ENCODE data around the gene MCTP1.

GRCh38 chr5:95280401-95281095 is 4.3 kb downstream of the MCTP1 start:
- TF ChIP-seq, protein P1, sequence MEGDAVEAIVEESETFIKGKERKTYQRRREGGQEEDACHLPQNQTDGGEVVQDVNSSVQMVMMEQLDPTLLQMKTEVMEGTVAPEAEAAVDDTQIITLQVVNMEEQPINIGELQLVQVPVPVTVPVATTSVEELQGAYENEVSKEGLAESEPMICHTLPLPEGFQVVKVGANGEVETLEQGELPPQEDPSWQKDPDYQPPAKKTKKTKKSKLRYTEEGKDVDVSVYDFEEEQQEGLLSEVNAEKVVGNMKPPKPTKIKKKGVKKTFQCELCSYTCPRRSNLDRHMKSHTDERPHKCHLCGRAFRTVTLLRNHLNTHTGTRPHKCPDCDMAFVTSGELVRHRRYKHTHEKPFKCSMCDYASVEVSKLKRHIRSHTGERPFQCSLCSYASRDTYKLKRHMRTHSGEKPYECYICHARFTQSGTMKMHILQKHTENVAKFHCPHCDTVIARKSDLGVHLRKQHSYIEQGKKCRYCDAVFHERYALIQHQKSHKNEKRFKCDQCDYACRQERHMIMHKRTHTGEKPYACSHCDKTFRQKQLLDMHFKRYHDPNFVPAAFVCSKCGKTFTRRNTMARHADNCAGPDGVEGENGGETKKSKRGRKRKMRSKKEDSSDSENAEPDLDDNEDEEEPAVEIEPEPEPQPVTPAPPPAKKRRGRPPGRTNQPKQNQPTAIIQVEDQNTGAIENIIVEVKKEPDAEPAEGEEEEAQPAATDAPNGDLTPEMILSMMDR (IDR thresholded peaks at IDR 0.05), result no peak
- no peak for TF ChIP-seq POLR2A (IDR thresholded peaks at IDR 0.05)
